HG03432 (cell line): ENCODE measurements around the gene SLC22A23.

Experiments used
- ATAC-seq: cut with Tn5 transposase; IDR thresholded peaks from one replicate; pipeline ENCODE4 v1.9.1; 2021; ENCODE audit warnings: mild to moderate bottlenecking, moderate library complexity; ENCODE audit not compliant: unreplicated experiment

Gene SLC22A23, protein sequence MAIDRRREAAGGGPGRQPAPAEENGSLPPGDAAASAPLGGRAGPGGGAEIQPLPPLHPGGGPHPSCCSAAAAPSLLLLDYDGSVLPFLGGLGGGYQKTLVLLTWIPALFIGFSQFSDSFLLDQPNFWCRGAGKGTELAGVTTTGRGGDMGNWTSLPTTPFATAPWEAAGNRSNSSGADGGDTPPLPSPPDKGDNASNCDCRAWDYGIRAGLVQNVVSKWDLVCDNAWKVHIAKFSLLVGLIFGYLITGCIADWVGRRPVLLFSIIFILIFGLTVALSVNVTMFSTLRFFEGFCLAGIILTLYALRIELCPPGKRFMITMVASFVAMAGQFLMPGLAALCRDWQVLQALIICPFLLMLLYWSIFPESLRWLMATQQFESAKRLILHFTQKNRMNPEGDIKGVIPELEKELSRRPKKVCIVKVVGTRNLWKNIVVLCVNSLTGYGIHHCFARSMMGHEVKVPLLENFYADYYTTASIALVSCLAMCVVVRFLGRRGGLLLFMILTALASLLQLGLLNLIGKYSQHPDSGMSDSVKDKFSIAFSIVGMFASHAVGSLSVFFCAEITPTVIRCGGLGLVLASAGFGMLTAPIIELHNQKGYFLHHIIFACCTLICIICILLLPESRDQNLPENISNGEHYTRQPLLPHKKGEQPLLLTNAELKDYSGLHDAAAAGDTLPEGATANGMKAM

GRCh38 chr6:3456898-3457709 is at the start of gene SLC22A23:
TSS of gene SLC22A23 (minus strand) at chr6:3457050. CDS start at chr6:3456559, 491 bp downstream.
- ATAC-seq = peak; percentile 60

DNA sequence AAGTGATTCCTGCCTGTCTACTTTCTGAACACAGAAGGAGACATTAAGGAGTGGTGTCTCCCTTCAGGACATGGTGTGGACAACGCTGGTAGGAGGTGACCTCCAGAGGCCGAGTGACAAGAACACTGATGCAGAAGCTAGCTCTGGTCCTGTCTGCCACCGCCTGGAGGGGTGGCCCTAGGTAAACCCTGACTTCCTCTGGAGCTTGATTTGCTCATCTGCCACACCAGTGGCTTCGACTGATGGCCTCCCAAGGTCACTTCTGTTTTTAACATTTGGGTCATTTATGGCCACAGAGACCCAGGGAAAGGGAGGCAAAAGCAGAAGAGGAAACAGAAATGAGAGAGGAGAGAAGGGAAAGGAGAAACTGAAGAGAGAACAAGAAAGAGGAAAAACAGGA is 49.4 kb upstream of the SLC22A23 start:
- ATAC-seq = no peak

DNA sequence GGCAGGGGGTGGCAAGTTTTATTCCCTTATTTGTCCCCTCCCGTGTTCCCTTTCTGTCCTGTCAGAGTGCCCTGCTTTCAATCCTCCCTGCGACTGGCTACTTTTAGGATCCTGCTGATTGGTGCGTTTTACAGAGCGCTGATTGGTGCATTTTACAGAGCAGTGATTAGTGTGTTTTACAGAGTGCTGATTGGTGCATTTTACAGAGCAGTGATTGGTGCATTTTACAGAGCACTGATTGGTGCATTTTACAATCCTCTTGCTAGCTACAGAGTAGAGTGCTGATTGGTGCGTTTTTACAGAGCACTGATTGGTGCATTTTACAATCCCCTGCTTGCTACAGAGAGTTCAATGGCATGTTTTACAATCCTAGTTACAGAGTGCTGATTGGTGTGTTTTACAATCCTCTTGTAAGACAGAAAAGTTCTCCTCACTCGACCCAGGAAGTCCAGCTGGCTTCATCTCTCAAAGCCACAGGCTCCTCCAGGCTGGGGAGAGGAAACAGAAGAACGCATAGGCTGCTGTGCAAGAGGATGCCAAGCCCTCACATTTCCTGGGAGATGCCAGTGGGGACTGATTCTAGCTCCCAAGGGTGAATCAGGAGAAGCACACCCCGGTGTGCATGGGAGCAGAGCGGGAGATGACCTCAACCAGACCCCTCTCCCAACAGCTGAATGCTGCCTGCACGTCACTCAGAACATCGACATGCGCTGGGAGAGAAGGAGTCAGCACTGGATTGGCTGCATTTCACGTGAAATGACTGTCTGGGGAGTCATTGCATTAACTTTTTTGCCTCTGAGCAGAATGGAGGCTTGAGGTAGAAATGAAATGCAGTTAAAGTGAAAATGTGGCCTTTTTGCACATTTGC is 48.3 kb upstream of the SLC22A23 start:
- ATAC-seq = no peak

DNA sequence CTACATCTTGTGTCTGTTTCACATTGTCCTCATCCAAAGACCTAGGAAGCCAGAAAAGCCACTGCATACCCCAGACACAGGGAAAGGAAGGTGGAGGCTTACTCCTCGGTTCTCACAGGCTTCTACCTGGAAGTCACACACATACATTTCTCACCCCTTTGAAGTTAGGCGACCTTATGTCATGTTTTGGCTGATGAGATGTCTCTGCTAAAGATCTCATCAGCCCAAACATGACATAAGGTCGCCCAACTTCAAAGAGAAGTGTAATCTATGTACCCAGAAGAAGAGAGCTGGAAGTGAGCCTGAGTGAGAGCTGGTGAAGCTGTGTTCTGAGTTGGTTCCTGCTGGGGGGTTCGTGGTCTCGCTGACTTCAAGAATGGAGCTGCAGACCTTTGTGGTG is 47.5 kb upstream of the SLC22A23 start:
- ATAC-seq = no peak

- ATAC-seq = no peak
These were observed 45.1 kb upstream of the SLC22A23 start for GRCh38 chr6:3501826-3502500.

- ATAC-seq = no peak
These were observed 43.6 kb upstream of the SLC22A23 start for GRCh38 chr6:3500262-3501014.

DNA sequence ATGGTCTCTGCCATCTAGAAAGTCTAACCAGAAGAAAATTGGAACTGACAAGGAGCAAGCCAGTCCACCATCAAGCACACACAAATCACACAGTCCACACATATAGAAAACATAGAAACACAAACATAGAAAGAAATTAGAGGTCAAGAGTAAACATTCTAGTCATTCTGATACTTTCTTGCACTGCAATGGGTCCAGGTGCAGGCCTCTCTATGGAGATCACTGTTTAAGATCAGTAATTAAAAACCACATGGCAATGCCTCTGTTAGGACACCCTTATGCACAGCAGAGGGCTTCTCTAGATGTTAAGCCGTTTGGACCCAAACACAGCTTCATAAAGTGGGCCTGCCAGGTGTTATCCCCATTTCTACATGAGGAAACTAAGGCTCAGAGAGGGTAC is 42.8 kb upstream of the SLC22A23 start:
- ATAC-seq = no peak

- ATAC-seq = no peak
These were observed 39.5 kb upstream of the SLC22A23 start for GRCh38 chr6:3496395-3496794.

- ATAC-seq = no peak
These were observed 37.7 kb upstream of the SLC22A23 start for GRCh38 chr6:3494391-3495100.

DNA sequence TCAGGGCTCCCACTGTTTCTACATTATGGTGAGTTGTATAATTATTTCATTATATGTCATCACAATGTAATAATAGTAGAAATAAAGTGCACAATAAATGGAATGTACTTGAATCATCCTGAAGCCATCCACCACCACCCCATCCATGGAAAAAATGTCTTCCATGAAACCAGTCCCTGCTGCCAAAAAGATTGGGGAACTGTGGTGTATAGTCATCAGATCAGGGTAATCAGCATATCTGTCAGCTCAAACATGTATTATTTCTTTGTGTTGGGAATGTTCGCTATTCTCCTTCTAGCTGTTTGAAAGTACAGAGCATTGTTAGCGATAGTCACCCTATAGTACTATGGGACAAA is 33.8 kb upstream of the SLC22A23 start:
- ATAC-seq = no peak

DNA sequence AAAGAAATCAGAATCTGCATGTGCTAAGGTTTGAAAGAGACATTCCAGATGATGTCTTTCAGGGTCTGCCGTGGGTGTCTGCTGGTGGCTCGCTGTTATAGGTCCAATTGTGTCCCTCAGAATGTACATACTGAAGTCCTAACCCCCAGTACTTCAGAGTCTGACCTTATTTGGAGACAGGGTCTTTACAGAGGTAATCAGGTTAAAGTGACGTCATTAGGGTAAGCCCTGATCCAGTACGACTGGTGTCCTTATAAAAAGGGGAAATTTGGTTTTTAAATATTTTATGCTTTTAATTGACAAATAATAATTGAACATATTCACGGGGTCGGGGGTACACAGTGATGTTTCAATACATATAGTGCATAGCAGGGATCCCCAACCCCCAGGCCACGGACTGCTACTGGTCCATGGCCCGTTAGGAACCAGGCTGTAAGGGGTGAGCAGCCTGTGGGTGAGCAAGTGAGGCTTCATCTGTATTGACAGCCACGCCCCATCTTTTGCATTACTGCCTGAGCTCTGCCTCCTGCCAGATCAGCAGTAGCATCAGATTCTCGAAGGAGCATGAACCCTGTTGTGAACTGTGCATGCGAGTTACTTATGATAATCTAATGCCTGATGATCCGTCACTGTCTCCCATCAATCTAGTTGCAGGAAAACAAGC is 33.2 kb upstream of the SLC22A23 start:
- no peak for ATAC-seq

- no peak for ATAC-seq
These were observed 32.3 kb upstream of the SLC22A23 start for GRCh38 chr6:3489027-3489757.

DNA sequence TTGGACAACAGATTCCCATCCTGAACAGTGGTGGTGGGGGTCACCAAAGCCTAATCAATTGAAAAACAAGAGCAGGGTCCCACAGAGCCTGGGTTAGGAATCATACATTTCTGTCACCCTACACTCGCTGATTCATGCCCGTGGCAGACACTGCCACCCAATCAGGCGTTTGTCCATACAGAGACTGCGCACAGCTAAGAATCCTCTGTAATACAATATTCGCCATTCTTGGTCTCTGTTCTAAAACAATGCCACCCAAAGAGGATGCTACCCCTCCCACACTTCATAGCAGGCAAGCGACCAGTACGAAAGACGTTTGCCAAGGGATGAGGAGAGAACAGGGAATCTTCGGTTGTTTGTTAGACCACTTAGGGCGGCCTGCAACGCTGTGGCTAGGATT is 28.1 kb upstream of the SLC22A23 start:
- no peak for ATAC-seq

DNA sequence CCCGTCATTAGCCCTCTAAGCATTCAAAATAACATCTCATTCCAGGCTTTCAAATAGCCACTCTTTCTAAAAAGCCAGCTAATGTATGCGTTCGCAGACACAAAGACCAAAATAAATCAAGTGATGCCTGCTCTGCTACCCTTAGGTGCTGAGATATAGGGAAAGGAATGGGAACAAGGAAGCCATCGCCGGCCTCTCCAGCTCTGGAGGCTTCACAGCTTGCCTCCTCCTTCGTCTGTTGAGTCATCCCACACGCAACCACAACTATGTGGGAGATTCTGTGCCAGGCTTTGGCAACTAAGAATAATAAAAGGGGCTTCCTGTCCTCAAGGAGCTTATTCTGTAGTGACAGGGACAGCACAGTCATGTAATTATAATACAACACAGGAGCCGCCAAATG is 27.3 kb upstream of the SLC22A23 start:
- no peak for ATAC-seq

DNA sequence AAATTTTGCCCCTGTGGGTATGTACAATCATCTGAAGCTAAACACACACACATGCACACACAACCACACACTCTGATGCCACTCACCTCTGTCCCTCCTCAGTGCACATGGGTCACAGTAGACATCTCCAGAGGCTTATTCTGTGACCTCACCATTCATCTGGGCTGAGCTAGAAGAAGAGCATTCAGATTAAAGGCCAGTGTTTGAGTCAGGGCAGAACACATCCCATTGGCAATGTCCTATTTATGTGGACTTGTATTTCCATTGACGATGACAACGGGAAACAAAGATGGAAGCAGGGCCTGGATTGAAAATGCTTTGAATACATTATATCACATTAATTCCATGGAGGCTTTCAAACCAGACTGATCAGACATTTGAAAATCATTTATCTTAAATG is 26.8 kb upstream of the SLC22A23 start:
- no peak for ATAC-seq

DNA sequence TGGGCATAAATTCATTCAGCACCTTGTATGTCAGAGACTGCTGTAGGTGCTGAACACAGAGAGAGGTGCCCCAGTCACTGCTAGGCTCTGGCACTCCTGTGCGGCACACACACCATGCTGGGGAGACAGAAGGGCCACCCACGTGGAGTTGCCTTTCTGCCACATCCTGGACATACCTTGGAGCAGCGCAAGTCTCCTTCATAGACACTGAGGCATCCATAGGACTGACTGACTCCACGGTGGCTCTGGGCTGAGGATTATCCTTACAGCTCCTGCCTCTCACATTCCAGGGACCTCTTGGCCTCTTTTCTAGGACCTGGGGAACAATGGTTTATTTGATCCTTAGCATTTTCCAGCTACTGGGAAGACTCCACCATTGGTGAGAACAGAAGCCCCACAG is 26.0 kb upstream of the SLC22A23 start:
- ATAC-seq = no peak

DNA sequence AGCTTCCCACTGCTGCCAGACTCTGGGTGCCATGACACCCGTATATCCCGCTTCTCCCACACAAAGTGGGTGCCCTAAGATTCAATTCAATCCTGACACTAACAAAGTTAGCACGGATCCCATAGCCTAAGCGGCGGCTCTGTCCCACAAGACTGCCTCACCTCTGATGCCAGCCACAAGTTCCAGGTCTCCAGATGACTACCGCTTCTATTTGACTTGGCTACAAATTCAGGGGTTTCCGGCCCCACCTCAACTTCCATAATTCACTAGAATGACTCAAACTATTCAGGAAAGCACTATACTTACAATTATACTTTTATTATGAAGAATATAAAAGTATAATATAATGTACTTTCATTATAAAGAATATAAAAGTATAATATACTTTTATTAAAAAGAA is 24.8 kb upstream of the SLC22A23 start:
- no peak for ATAC-seq

DNA sequence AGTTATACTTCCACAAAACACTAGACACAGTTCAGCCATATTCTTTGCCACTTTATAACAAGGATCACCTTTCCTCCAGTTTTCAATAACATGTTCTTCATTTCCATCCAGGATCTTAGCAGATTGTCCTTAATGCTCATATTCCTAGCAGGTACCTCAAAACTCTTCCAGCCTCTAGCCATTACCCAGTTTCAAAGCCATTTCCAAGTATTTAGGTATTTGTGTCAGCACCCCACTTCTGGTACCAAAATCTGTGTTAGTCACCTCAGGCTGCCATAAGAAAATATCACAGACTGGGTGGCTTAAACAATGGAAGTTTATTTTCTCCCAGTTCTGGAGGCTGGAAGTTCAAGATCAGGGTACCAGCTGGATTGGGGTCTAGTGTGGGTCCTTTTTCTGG is 23.2 kb upstream of the SLC22A23 start:
- no peak for ATAC-seq
